ENCODE results near the gene TRIM2. TPM values are rescaled to one million over a fixed set of nuclear protein-coding genes. Genes with fewer than 3 reads are reported as not detected.

Gene TRIM2
- total and polyA plus RNA-seq, 2 of the 8 experiments (the other 6 are each of a cell fraction or from before 2014, with no cell fraction given): 34.0 to 59.8 TPM

DNA sequence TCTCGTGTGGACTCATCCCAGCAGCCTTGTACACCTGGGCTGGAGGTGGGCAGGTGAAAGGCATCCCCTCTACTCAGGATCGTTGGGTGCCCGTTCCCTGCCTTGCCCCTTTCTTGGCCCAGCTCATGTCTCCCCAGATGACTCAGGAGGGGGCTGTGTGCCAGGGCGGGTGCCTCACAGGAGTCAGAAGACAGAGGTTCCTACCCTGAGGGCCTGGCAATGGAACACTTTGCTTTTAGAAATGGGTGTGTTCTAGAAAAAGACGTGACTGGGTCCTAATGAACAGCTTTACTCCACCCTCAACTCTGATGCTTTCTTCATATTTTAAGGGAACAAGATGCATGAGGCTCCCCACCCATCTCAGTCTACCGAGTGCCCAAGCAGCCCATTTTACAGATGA is 22.5 kb upstream of the TRIM2 start:
- no peak for FAIRE-seq

More for the DNA sequence above, 22.5 kb upstream of the TRIM2 start:
- no peaks in the 10 kb centered on the region for H3K23me2 ChIP-seq (ENCODE audit: low read depth, low read length)
- DNase-seq (ENCODE audit: low read depth in 1 of 2, low spot score in 2 of 2): no peak
- H2BK12ac ChIP-seq (ENCODE audit: low read depth, low read length): peak overlapping the region; percentile 4; the same call in 1 of the 2 replicates
- no peaks in the 10 kb centered on the region for H3K79me1 ChIP-seq (ENCODE audit: low read depth, low read length)
- H2BK5ac ChIP-seq (ENCODE audit: low read depth, low read length): no peak overlapping the region
- H3K27me3 ChIP-seq (replicated peaks in 1 of 4; ENCODE audit: control insufficient read depth in 3 of 4, extremely low read depth in 1 of 4, insufficient read depth in 3 of 4, low read length in 3 of 4): no peaks in the 10 kb centered on the region
- H3K4me3 ChIP-seq (ENCODE audit: extremely low read depth in 1 of 4, insufficient read depth in 2 of 4, low read depth in 3 of 4, low read length in 4 of 4): no peak overlapping the region
- H4K5ac ChIP-seq (ENCODE audit: insufficient read length, low read depth, low read length): no peak overlapping the region
- H3K9ac ChIP-seq (replicated peaks in 1 of 4; ENCODE audit: extremely low read depth in 1 of 4, low read depth in 3 of 4, low read length in 3 of 4): no peak overlapping the region
- POLR2A ChIA-PET (ENCODE audit: partially characterized antibody): interaction anchor here (2.0 kb wide), 1 partner anchor 14 kb away, joined by 5 read pairs; no protein-coding TSS in a partner anchor
- H3K4me1 ChIP-seq (replicated peaks in 1 of 4; ENCODE audit: control insufficient read depth in 3 of 4, insufficient read depth in 4 of 4, low read length in 3 of 4): peaks cover 0 to 8% (median 1%) of the 10 kb centered on the region in 4 experiments; a peak in 2 of 7 replicates
- WGBS, 2 experiments (ENCODE audit: extremely low coverage in 1 of 2, insufficient coverage in 1 of 2, insufficient read length in 1 of 2, insufficient replicate concordance in 2 of 2, low coverage in 1 of 2, low lambda C conversion rate in 2 of 2, missing lambda C conversion rate in 1 of 2): 90% methylated on average over 6 of the region's 6 CpGs; no CpG with 5 or more reads in 1 of the 2 experiments
- H4K8ac ChIP-seq (ENCODE audit: extremely low read depth, insufficient read depth, low read length): peak overlapping the region; percentile 42; the same call in 1 of the 2 replicates
- H2BK120ac ChIP-seq (replicated peaks; ENCODE audit: low read depth, low read length): no peak overlapping the region
- H3K56ac ChIP-seq (replicated peaks; ENCODE audit: insufficient read length, low read depth, low read length): no peak overlapping the region
- no peak overlapping the region for H3K4me2 ChIP-seq (ENCODE audit: insufficient read depth in 1 of 2, low read depth in 2 of 2, low read length in 2 of 2)
- no peak overlapping the region for H3K14ac ChIP-seq (ENCODE audit: insufficient read length)
- no peak overlapping the region for H3K4ac ChIP-seq (replicated peaks; ENCODE audit: insufficient read length, low read depth, low read length)
- H3K23ac ChIP-seq (ENCODE audit: insufficient read length): no peak overlapping the region
- no peaks in the 10 kb centered on the region for H4K20me1 ChIP-seq (replicated peaks in 1 of 2; ENCODE audit: control insufficient read depth in 1 of 2, insufficient read depth in 2 of 2, low read length in 2 of 2)
- no peak overlapping the region for H3K27ac ChIP-seq (ENCODE audit: low read depth, low read length)
- H2BK15ac ChIP-seq (ENCODE audit: low read length): no peak overlapping the region
- no peak overlapping the region for H2AFZ ChIP-seq (ENCODE audit: low read length)
- no peaks in the 10 kb centered on the region for H3K9me3 ChIP-seq (ENCODE audit: insufficient read depth in 2 of 2, low read depth in 1 of 2, low read length in 1 of 2)
- CTCF ChIA-PET (ENCODE audit: partially characterized antibody): interaction anchor here (1.0 to 1.5 kb wide), 3 partner anchors 21 to 136 kb away, joined by 3 to 4 read pairs (median 3); no protein-coding TSS in a partner anchor
- H2AK5ac ChIP-seq (ENCODE audit: low read depth, low read length): no peak overlapping the region
- no peaks in the 10 kb centered on the region for H3K36me3 ChIP-seq (ENCODE audit: control insufficient read depth in 2 of 4, insufficient read depth in 4 of 4, low read length in 3 of 4)
- no peaks in the 10 kb centered on the region for H3K79me2 ChIP-seq (ENCODE audit: control insufficient read depth in 1 of 2, insufficient read depth in 2 of 2, low read length in 2 of 2)
- no peak overlapping the region for H2BK20ac ChIP-seq (ENCODE audit: low read length)
- H4K91ac ChIP-seq (replicated peaks; ENCODE audit: insufficient read length, low read length): peak overlapping the region; percentile 34
- TF ChIP-seq CTCF (IDR thresholded peaks at IDR 0.05; ENCODE audit: control extremely low read depth in 1 of 3, insufficient read depth in 1 of 3, low read depth in 1 of 3, low read length in 3 of 3): no peak
- no peak for TF ChIP-seq SRF (IDR thresholded peaks at IDR 0.05; ENCODE audit: low read depth, low read length)
- no peak for TF ChIP-seq FOSL1 (IDR thresholded peaks at IDR 0.05; ENCODE audit: insufficient read depth, low read depth, low read length)
- TF ChIP-seq TBP (IDR thresholded peaks at IDR 0.05; ENCODE audit: low read depth, low read length): no peak
- TF ChIP-seq TAF1 (IDR thresholded peaks at IDR 0.05; ENCODE audit: low read depth, low read length): no peak
- no peak overlapping the region for H3K18ac ChIP-seq (ENCODE audit: extremely low read depth, low read length)
